ENCODE results near the gene CAMSAP3.
"Not testable (repeated sequence)": the region's sequence is repeated elsewhere in the genome, so short reads cannot be mapped to it uniquely, and the experiment has no call there.

The CAMSAP3 gene

GRCh38 chr19:7633698-7634097 is 38.0 kb downstream of the CAMSAP3 start, which contains the start of gene PCP2:
Gene PCP2, minus strand, starts transcription at chr19:7633719. Its CDS starts 262 bp downstream, at chr19:7633457.
- DNase-seq (ENCODE audit: low spot score) = no peak

GRCh38 chr19:7635670-7636069 is 40.0 kb downstream of the CAMSAP3 start:
- DNase-seq (ENCODE audit: low spot score) = no peak

- no peak for DNase-seq (ENCODE audit: low spot score)
Observed at GRCh38 chr19:7636317-7636690, 40.6 kb downstream of the CAMSAP3 start.

- DNase-seq (ENCODE audit: low spot score) = peak; percentile 33
Observed at GRCh38 chr19:7636691-7637373, 41.2 kb downstream of the CAMSAP3 start, which contains the start of gene STXBP2. Gene STXBP2, plus strand, starts transcription at chr19:7637110. Its CDS starts 40 bp downstream, at chr19:7637150.

- DNase-seq (ENCODE audit: low spot score) = no peak
Observed at GRCh38 chr19:7637374-7638256, 42.0 kb downstream of the CAMSAP3 start.

GRCh38 chr19:7638802-7639465 is 43.3 kb downstream of the CAMSAP3 start:
- no peak for DNase-seq (ENCODE audit: low spot score)

- no peak for DNase-seq (ENCODE audit: low spot score)
Observed at GRCh38 chr19:7639863-7640348, 44.2 kb downstream of the CAMSAP3 start.

- no peak for DNase-seq (ENCODE audit: low spot score)
Observed at GRCh38 chr19:7640803-7641202, 45.1 kb downstream of the CAMSAP3 start.

- DNase-seq (ENCODE audit: low spot score) = no peak
Observed at GRCh38 chr19:7641290-7642276, 45.9 kb downstream of the CAMSAP3 start.

GRCh38 chr19:7642295-7643030 is 46.8 kb downstream of the CAMSAP3 start:
- no peak for DNase-seq (ENCODE audit: low spot score)

- DNase-seq (ENCODE audit: low spot score) = no peak
Observed at GRCh38 chr19:7643031-7643415, 47.4 kb downstream of the CAMSAP3 start.

GRCh38 chr19:7643629-7644549 is 48.2 kb downstream of the CAMSAP3 start:
- DNase-seq (ENCODE audit: low spot score) = not testable (repeated sequence)

GRCh38 chr19:7644550-7644877 is 48.9 kb downstream of the CAMSAP3 start:
- DNase-seq (ENCODE audit: low spot score) = no peak

GRCh38 chr19:7645163-7645562 is 49.5 kb downstream of the CAMSAP3 start:
- DNase-seq (ENCODE audit: low spot score) = no peak

- no peak for DNase-seq (ENCODE audit: low spot score)
Observed at GRCh38 chr19:7645656-7646425, 50.2 kb downstream of the CAMSAP3 start.

- DNase-seq (ENCODE audit: low spot score) = no peak
Observed at GRCh38 chr19:7646426-7646700, 50.7 kb downstream of the CAMSAP3 start.

- DNase-seq (ENCODE audit: low spot score) = no peak
Observed at GRCh38 chr19:7647156-7647555, 51.5 kb downstream of the CAMSAP3 start.

- DNase-seq (ENCODE audit: low spot score) = no peak
Observed at GRCh38 chr19:7648265-7649014, 52.8 kb downstream of the CAMSAP3 start.

Data from AG08395 (cell line).